Peyer's patch (tissue), 4 donors: ENCODE results near the gene WDR86. TPM values are rescaled to one million over a fixed set of nuclear protein-coding genes. Genes with fewer than 3 reads are reported as not detected.

Experiments
- DNase-seq, 3 donors: peaks; one replicate each; pipeline ENCODE4 v3.0.0-alpha.2; 2017 to 2019
- H3K27ac ChIP-seq, 4 donors: fragments of 200-600 bp; sonication (generic); one replicate each; pipeline ENCODE4 v1.5.1; 2016 to 2019
- H3K27me3 ChIP-seq, 2 donors: fragments of 200-600 bp; sonication (generic); one replicate each; pipeline ENCODE4 v1.5.1; 2019
- H3K36me3 ChIP-seq, 3 donors: fragments of 200-600 bp; sonication (generic); one replicate each; pipeline ENCODE4 v1.5.1; 2016 to 2019
- H3K4me1 ChIP-seq, 4 donors: fragments of 200-600 bp; sonication (generic); one replicate each; pipeline ENCODE4 v1.5.1; 2016 to 2019
- H3K4me3 ChIP-seq, 4 donors: fragments of 200-600 bp; sonication (generic); 1 replicate in 3 of 4; 2 replicates in 1 of 4; pipeline ENCODE4 v1.5.1; 2016 to 2019; ENCODE audit warnings: mild to moderate bottlenecking in 1 of 4
- H3K9me3 ChIP-seq, 4 donors: fragments of 200-600 bp; sonication (generic); one replicate each; pipeline ENCODE4 v1.5.1; 2016 to 2019; ENCODE audit warnings: mild to moderate bottlenecking in 1 of 4
- CTCF ChIP-seq, 6 experiments: fragments of 450-650 bp in 4 of 6; fragments of 200-600 bp in 2 of 6; sonication (generic) in 1 of 6; IDR thresholded peaks; one replicate each; pipeline ENCODE4 v1.5.1; 2017 to 2019; ENCODE audit warnings: antibody characterized with exemption in 6 of 6, mild to moderate bottlenecking in 3 of 6, moderate library complexity in 1 of 6
- POLR2A ChIP-seq, 2 donors: fragments of 450-650 bp; IDR thresholded peaks; one replicate each; pipeline ENCODE4 v1.5.1; 2017; ENCODE audit warnings: antibody characterized with exemption in 2 of 2, mild to moderate bottlenecking in 2 of 2, moderate library complexity in 2 of 2
- total RNA-seq, 4 donors: library from RNA; depleted of rRNA; stranded (reverse); fragments of >200 nt; gene quantifications; one replicate each; pipeline ENCODE4 v1.1.0, GENCODE V29; 2016

WDR86 gene
- total RNA-seq, 4 donors from 2014 or later = 5.9 to 13.2 (median 6.6) TPM; not detected in 1

DNA sequence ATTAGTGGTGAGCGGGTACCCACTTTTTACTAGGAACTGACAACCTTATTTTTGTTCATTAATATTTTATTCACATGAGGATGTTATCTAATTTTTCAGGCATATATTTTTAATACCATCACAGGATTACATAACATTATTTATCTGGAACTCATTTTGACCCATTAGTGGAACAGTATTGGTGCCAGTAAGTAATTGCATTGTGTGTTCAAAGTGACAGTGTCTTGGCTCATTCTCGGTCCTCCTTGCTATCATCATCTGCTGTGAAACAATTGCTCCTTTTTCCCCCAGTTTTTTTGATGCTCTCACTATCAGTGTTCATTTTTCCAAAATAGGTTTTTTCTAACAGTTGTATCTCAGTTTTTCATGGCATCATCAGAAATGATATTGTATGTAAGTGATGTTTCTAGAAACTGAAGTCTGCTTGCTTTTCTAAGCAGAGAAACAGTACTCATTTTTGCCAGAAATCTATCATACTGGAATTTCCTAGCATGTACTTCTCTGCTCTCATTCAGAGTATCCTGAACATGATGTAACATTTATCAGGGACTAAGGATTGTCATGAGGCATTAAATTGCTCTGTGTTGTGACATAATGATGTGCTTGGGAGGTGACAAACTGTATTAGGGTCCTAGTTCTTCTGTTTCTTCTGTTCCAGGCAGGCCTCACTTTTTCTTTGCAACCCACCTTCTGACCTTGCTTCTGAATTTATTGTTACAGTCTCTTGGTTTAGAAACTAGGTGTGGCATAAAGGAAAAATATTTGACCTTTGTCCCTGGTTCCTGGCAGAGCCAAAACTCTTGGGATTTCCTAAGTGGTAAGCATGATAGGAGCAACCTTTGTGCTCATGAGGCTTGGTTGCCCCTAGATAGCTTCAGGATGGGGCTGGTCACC, 64.0 kb downstream of the WDR86 start:
- no peak for TF ChIP-seq POLR2A (IDR thresholded peaks at IDR 0.05)
- TF ChIP-seq CTCF (IDR thresholded peaks at IDR 0.05) = no peak
- Histone ChIP-seq H3K4me1 (peaks cover 0 to 55% (median 5%) of the 10 kb centered on the region in 4 donors), H3K36me3 (peaks cover 0 to 34% (median 0%) of the 10 kb centered on the region in 3 donors), H3K4me3 (no peak overlapping the region), H3K27ac (peak overlapping the region in 2 of 4 donors; percentile 53 to 75), H3K9me3 (no peaks in the 10 kb centered on the region), H3K27me3 (no peaks in the 10 kb centered on the region)
- peak in 1 of 3 donors; percentile 42 for DNase-seq

DNA sequence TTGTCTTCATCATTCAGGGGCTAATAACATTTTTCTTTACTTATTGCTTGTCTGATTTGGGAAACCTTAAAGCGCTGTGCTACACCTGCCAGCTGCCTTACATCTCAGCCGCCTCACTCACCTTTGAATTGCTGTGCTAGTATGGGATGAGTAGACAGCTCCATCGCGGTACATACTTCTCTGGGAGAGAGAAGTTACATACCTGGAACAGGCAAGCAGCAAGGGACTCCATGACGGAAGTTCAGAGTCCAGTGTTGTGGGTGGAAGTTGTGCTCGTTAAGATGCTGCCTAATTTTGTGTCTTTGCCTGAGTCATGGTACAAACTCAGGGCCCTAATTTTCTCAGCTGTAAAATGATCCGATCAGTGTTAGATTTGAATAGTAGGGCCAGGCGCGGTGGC, 66.3 kb downstream of the WDR86 start:
- Histone ChIP-seq H3K4me3 (no peak overlapping the region), H3K36me3 (peaks cover 0 to 28% (median 0%) of the 10 kb centered on the region in 3 donors), H3K9me3 (no peaks in the 10 kb centered on the region), H3K4me1 (peaks cover 0 to 41% (median 4%) of the 10 kb centered on the region in 4 donors), H3K27me3 (no peaks in the 10 kb centered on the region), H3K27ac (no peak overlapping the region)
- TF ChIP-seq CTCF (IDR thresholded peaks at IDR 0.05) (no peak), POLR2A (IDR thresholded peaks at IDR 0.05) (no peak)
- no peak for DNase-seq

GRCh38 chr7:151342811-151343210, 67.0 kb downstream of the WDR86 start:
- Histone ChIP-seq H3K36me3 (peaks cover 0 to 25% (median 0%) of the 10 kb centered on the region in 3 donors), H3K9me3 (no peaks in the 10 kb centered on the region), H3K27ac (peak overlapping the region; percentile 28 to 97 (median 87)), H3K4me1 (peaks cover 0 to 38% (median 4%) of the 10 kb centered on the region in 4 donors), H3K27me3 (no peaks in the 10 kb centered on the region), H3K4me3 (peak overlapping the region; percentile 72 to 98 (median 90))
- no peak for DNase-seq
- no peak for TF ChIP-seq POLR2A (IDR thresholded peaks at IDR 0.05)
- no peak for TF ChIP-seq CTCF (IDR thresholded peaks at IDR 0.05)

GRCh38 chr7:151342102-151342646, 67.7 kb downstream of the WDR86 start:
- Histone ChIP-seq H3K27me3 (no peaks in the 10 kb centered on the region), H3K27ac (peak overlapping the region; percentile 81 to 97 (median 94)), H3K4me3 (peak overlapping the region; percentile 72 to 98 (median 90)), H3K9me3 (no peaks in the 10 kb centered on the region), H3K4me1 (peaks cover 0 to 32% (median 2%) of the 10 kb centered on the region in 4 donors), H3K36me3 (peaks cover 0 to 19% (median 0%) of the 10 kb centered on the region in 3 donors)
- TF ChIP-seq CTCF (IDR thresholded peaks at IDR 0.05) (no peak), POLR2A (IDR thresholded peaks at IDR 0.05) (no peak)
- no peak for DNase-seq

- peaks cover 0 to 25% (median 2%) of the 10 kb centered on the region in 4 donors for H3K4me1 ChIP-seq
- H3K27me3 ChIP-seq = no peaks in the 10 kb centered on the region
- peak within 1 kb of the TSS; percentile 72 to 98 (median 90) for H3K4me3 ChIP-seq
- TF ChIP-seq CTCF (IDR thresholded peaks at IDR 0.05) = peak in 2 of 6 experiments; percentile 12 to 20
- peak; percentile 85 to 88 for TF ChIP-seq POLR2A (IDR thresholded peaks at IDR 0.05)
- peak; percentile 92 to 97 (median 96) for DNase-seq
- no peaks in the 10 kb centered on the region for H3K9me3 ChIP-seq
- peak within 1 kb of the TSS; percentile 81 to 97 (median 94) for H3K27ac ChIP-seq
- peaks cover 0 to 13% (median 0%) of the 10 kb centered on the region in 3 donors for H3K36me3 ChIP-seq
These were observed 68.3 kb downstream of the WDR86 start, which contains the start of gene NUB1 for GRCh38 chr7:151341357-151342101. NUB1 (plus strand) TSS chr7:151341812; CDS start chr7:151345350, 3,538 bp downstream.
